Measurements from ENCODE around the gene PKDCC.

PKDCC gene

GRCh38 chr2:42047488-42048298, at the start of gene PKDCC:
TSS of gene PKDCC (plus strand) at chr2:42048021. CDS start at chr2:42048200, 179 bp downstream.
- no peak for TF ChIP-seq CTCF (IDR thresholded peaks at IDR 0.05)
- Histone ChIP-seq H3K4me3 (peak within 1 kb of the TSS; percentile 97), H3K27ac (peak within 1 kb of the TSS; percentile 96 to 97)
- DNase-seq (ENCODE audit: low spot score): peak; percentile 90

GRCh38 chr2:41998186-41999127, 49.4 kb upstream of the PKDCC start:
- Histone ChIP-seq H3K4me3 (peak overlapping the region; percentile 17), H3K27ac (peak overlapping the region; percentile 14 to 84)
- no peak for TF ChIP-seq CTCF (IDR thresholded peaks at IDR 0.05)
- DNase-seq (ENCODE audit: low spot score): no peak

GRCh38 chr2:41999128-41999480, 48.7 kb upstream of the PKDCC start:
- Histone ChIP-seq H3K27ac (peak overlapping the region; percentile 14 to 42), H3K4me3 (no peak overlapping the region)
- DNase-seq (ENCODE audit: low spot score): no peak
- TF ChIP-seq CTCF (IDR thresholded peaks at IDR 0.05): no peak

GRCh38 chr2:41999592-42000281, 48.1 kb upstream of the PKDCC start:
- H3K4me3 ChIP-seq: no peak overlapping the region
- DNase-seq (ENCODE audit: low spot score): no peak
- TF ChIP-seq CTCF (IDR thresholded peaks at IDR 0.05): no peak
- no peak overlapping the region for H3K27ac ChIP-seq

- Histone ChIP-seq H3K4me3 (no peak overlapping the region), H3K27ac (no peak overlapping the region)
- no peak for DNase-seq (ENCODE audit: low spot score)
- TF ChIP-seq CTCF (IDR thresholded peaks at IDR 0.05): no peak
Measured at GRCh38 chr2:42001711-42002201, 46.1 kb upstream of the PKDCC start.

- no peak overlapping the region for H3K27ac ChIP-seq
- DNase-seq (ENCODE audit: low spot score): no peak
- no peak for TF ChIP-seq CTCF (IDR thresholded peaks at IDR 0.05)
- no peak overlapping the region for H3K4me3 ChIP-seq
Measured at GRCh38 chr2:42007551-42007950, 40.3 kb upstream of the PKDCC start.
